HCT116 (cell line): Measurements from ENCODE around the gene SMAD7. TPM values are rescaled to one million over a fixed set of nuclear protein-coding genes. Genes with fewer than 3 reads are reported as not detected.

ENCODE experiments used
- ATAC-seq: fragments of 200-7000 bp; cut with Tn5 transposase; 2 replicates; pipeline ENCODE4 v1.9.1; 2020; ENCODE audit warnings: mild to moderate bottlenecking, moderate library complexity
- BruUV-seq: library from RNA; stranded (reverse); fragments of 400-500 nt; replicated peaks from 2 replicates; lab custom pipeline; 2021; lab: Mats Ljungman, UMichigan
- CTCF ChIA-PET: fragments of 300-600 bp; sonication (Branson Sonifier 250); formaldehyde crosslinking; loops from one replicate; lab custom pipeline; 2021; ENCODE audit warnings: antibody characterized with exemption; lab: Charles Lee
- POLR2A ChIA-PET: fragments of 300-600, 350-600 bp; sonication (Branson Sonifier 250); formaldehyde crosslinking; loops from one replicate; lab custom pipeline; 2021; ENCODE audit warnings: antibody characterized with exemption; lab: Charles Lee
- RAD21 ChIA-PET, 2 experiments: fragments of 300-600 bp; sonication (Branson Sonifier 250); formaldehyde crosslinking; loops; one replicate each; lab custom pipeline; 2023; ENCODE audit warnings: low total read pairs in 2 of 2; ENCODE audit not compliant: uncharacterized antibody in 2 of 2, unreplicated experiment in 2 of 2, low non-redundant PET in 1 of 2; lab: Charles Lee
- DNase-seq: peaks from one replicate; pipeline ENCODE4 v3.0.0-alpha.2; 2010; ENCODE audit warnings: low read depth, low spot score
- H2AFZ ChIP-seq: fragments of 200-600 bp; shearing (Covaris generic), sonication (generic); 2 replicates; pipeline ENCODE4 v1.6.1; 2017; ENCODE audit warnings: low read depth, mixed run types, mixed read lengths, antibody characterized with exemption, low read length; ENCODE audit not compliant: poor library complexity, severe bottlenecking
- H3K27ac ChIP-seq: 2 replicates; pipeline ENCODE4 v1.5.1; 2012; ENCODE audit warnings: low read depth, low read length
- H3K27me3 ChIP-seq: fragments of 200-600 bp; sonication (generic); 2 replicates; pipeline ENCODE4 v1.6.1; 2016; ENCODE audit warnings: mixed run types, low read length, mixed read lengths; ENCODE audit not compliant: insufficient read depth
- H3K36me3 ChIP-seq, 2 experiments: fragments of 200-500 bp in 1 of 2; fragments of 200-600 bp in 1 of 2; sonication (Bioruptor generic) in 1 of 2; sonication (generic) in 1 of 2; 2 replicates each; pipeline versions ENCODE4 v1.5.1 to v1.6.1; 2014 to 2016; ENCODE audit warnings: low read length in 2 of 2, inconsistent platforms in 1 of 2, mixed read lengths in 1 of 2, mixed run types in 1 of 2; ENCODE audit not compliant: insufficient read depth in 2 of 2, control insufficient read depth in 1 of 2
- H3K4me1 ChIP-seq, 2 experiments: fragments of 200-600 bp in 1 of 2; sonication (generic) in 1 of 2; 2 replicates each; pipeline versions ENCODE4 v1.5.1 to v1.6.1; 2012 to 2017; ENCODE audit warnings: low read length in 2 of 2, inconsistent platforms in 1 of 2, mild to moderate bottlenecking in 1 of 2, mixed read lengths in 1 of 2, mixed run types in 1 of 2, moderate library complexity in 1 of 2; ENCODE audit not compliant: insufficient read depth in 2 of 2, control insufficient read depth in 1 of 2
- H3K4me2 ChIP-seq: fragments of 200-600 bp; sonication (generic); 2 replicates; pipeline ENCODE4 v1.6.1; 2017; ENCODE audit warnings: mixed run types, low read length, mixed read lengths
- H3K4me3 ChIP-seq, 2 experiments: fragments of 200-600 bp in 1 of 2; sonication (generic) in 1 of 2; replicated peaks in 1 of 2; 2 replicates each; pipeline ENCODE4 v1.5.1; 2011 to 2016; ENCODE audit warnings: low read length in 2 of 2, control low read depth in 1 of 2, low read depth in 1 of 2, mild to moderate bottlenecking in 1 of 2, mixed read lengths in 1 of 2, mixed run types in 1 of 2
- H3K79me2 ChIP-seq: fragments of 200-600 bp; sonication (generic); 2 replicates; pipeline ENCODE4 v1.6.1; 2017; ENCODE audit warnings: mild to moderate bottlenecking, mixed run types, low read length, moderate library complexity, mixed read lengths; ENCODE audit not compliant: insufficient read depth
- H3K9ac ChIP-seq: fragments of 200-600 bp; sonication (generic); 2 replicates; pipeline ENCODE4 v1.6.1; 2016; ENCODE audit warnings: low read length, mixed read lengths
- H3K9me2 ChIP-seq: fragments of 200-600 bp; sonication (generic), shearing (Covaris generic); 2 replicates; pipeline ENCODE4 v1.6.1; 2017; ENCODE audit warnings: mixed run types, mild to moderate bottlenecking, moderate library complexity; ENCODE audit not compliant: insufficient read depth
- H3K9me3 ChIP-seq, 2 experiments: fragments of 200-500 bp in 1 of 2; fragments of 200-600 bp in 1 of 2; sonication (Bioruptor generic) in 1 of 2; sonication (generic) in 1 of 2; 2 replicates each; pipeline ENCODE4 v1.6.1; 2014 to 2017; ENCODE audit warnings: low read length in 2 of 2, mixed read lengths in 2 of 2, inconsistent platforms in 1 of 2, low read depth in 1 of 2, mild to moderate bottlenecking in 1 of 2, mixed run types in 1 of 2, moderate library complexity in 1 of 2; ENCODE audit not compliant: control insufficient read depth in 1 of 2, insufficient read depth in 1 of 2
- H4K20me1 ChIP-seq: fragments of 200-600 bp; sonication (generic), shearing (Covaris generic); 2 replicates; pipeline ENCODE4 v1.6.1; 2017; ENCODE audit warnings: mixed run types, mild to moderate bottlenecking, moderate library complexity; ENCODE audit not compliant: insufficient read depth
- ATF3 ChIP-seq: IDR thresholded peaks from 2 replicates; pipeline ENCODE4 v1.6.1; 2012
- CEBPB ChIP-seq: IDR thresholded peaks from 2 replicates; pipeline ENCODE4 v1.6.1; 2012; ENCODE audit warnings: low read depth
- CTCF ChIP-seq, 3 experiments: fragments of 200-600 bp in 1 of 3; sonication (generic) in 1 of 3; IDR thresholded peaks in 2 of 3; conservative IDR thresholded peaks in 1 of 3; 2 replicates each; pipeline ENCODE4 v1.5.1; 2012 to 2017; ENCODE audit warnings: low read depth in 2 of 3, low read length in 2 of 3, antibody characterized with exemption in 1 of 3, borderline replicate concordance in 1 of 3, control low read depth in 1 of 3, mild to moderate bottlenecking in 1 of 3, mixed read lengths in 1 of 3, mixed run types in 1 of 3, moderate library complexity in 1 of 3; ENCODE audit not compliant: insufficient read depth in 1 of 3
- EGR1 ChIP-seq: IDR thresholded peaks from 2 replicates; pipeline ENCODE4 v1.6.1; 2012; ENCODE audit warnings: low read depth
- ELF1 ChIP-seq: IDR thresholded peaks from 2 replicates; pipeline ENCODE4 v1.6.1; 2012; ENCODE audit warnings: low read depth, borderline replicate concordance
- EZH2 ChIP-seq: fragments of 200-600 bp; sonication (generic); IDR thresholded peaks from 2 replicates; pipeline ENCODE4 v1.6.1; 2017; ENCODE audit warnings: antibody characterized with exemption, mixed run types
- FOSL1 ChIP-seq: IDR thresholded peaks from 2 replicates; pipeline ENCODE4 v1.6.1; 2012; ENCODE audit warnings: low read depth
- JUND ChIP-seq: IDR thresholded peaks from 2 replicates; pipeline ENCODE4 v1.6.1; 2012
- MAX ChIP-seq: IDR thresholded peaks from 2 replicates; pipeline ENCODE4 v1.6.1; 2012
- POLR2A ChIP-seq: IDR thresholded peaks from 2 replicates; pipeline ENCODE4 v1.7.0; 2011; ENCODE audit warnings: borderline replicate concordance; ENCODE audit not compliant: insufficient read depth, insufficient read length; ENCODE audit errors: extremely low read depth
- REST ChIP-seq: IDR thresholded peaks from 2 replicates; pipeline ENCODE4 v1.6.1; 2012; ENCODE audit warnings: low read depth
- SIN3A ChIP-seq: IDR thresholded peaks from 2 replicates; pipeline ENCODE4 v1.6.1; 2012; ENCODE audit warnings: low read depth
- SP1 ChIP-seq: IDR thresholded peaks from 2 replicates; pipeline ENCODE4 v1.6.1; 2012; ENCODE audit warnings: low read depth
- SRF ChIP-seq: IDR thresholded peaks from 2 replicates; pipeline ENCODE4 v1.6.1; 2012; ENCODE audit warnings: low read depth
- TCF7L2 ChIP-seq: IDR thresholded peaks from 2 replicates; pipeline ENCODE4 v1.7.0; 2011; ENCODE audit warnings: borderline replicate concordance, inconsistent platforms; ENCODE audit not compliant: insufficient read depth, insufficient read length; ENCODE audit errors: extremely low read depth
- YY1 ChIP-seq: IDR thresholded peaks from 2 replicates; pipeline ENCODE4 v1.6.1; 2011; ENCODE audit warnings: low read length, low read depth, moderate library complexity, mild to moderate bottlenecking; ENCODE audit not compliant: insufficient replicate concordance; ENCODE audit errors: extremely low read depth
- ZBTB33 ChIP-seq: IDR thresholded peaks from 2 replicates; pipeline ENCODE4 v1.6.1; 2011; ENCODE audit warnings: mild to moderate bottlenecking, low read length, moderate library complexity; ENCODE audit not compliant: insufficient replicate concordance; ENCODE audit errors: extremely low read depth
- ZFX ChIP-seq: fragments of 450-650 bp; IDR thresholded peaks from 2 replicates; pipeline ENCODE4 v1.6.1; 2017
- intact Hi-C: fragments of 100-400 bp; cut with micrococcal nuclease; formaldehyde crosslinking; loops from 2 replicates; pipeline ENCODE4 v1.10.0; 2022
- total RNA-seq: library from RNA; stranded (reverse); gene quantifications from one replicate; pipeline ENCODE4 v1.2.1, GENCODE V29; 2021; ENCODE audit not compliant: unreplicated experiment

Gene SMAD7
- total RNA-seq, 1 experiment from 2014 or later, result 7.2 TPM

- H3K27me3 ChIP-seq, result no peaks in the 10 kb centered on the region
- RAD21 ChIA-PET, result no interaction called here
- no peaks in the 10 kb centered on the region for H4K20me1 ChIP-seq
- H3K4me3 ChIP-seq, result no peak overlapping the region
- peaks cover 12 to 27% of the 10 kb centered on the region in 2 experiments; a peak in 3 of 4 replicates for H3K4me1 ChIP-seq
- H3K36me3 ChIP-seq, result no peaks in the 10 kb centered on the region
- POLR2A ChIA-PET, result no interaction called here
- H3K9me2 ChIP-seq, result no peaks in the 10 kb centered on the region
- no peak overlapping the region for H2AFZ ChIP-seq
- DNase-seq, result no peak
- CTCF ChIA-PET, result no interaction called here
- TF ChIP-seq CTCF (IDR thresholded peaks at IDR 0.05 in 2 of 3, conservative IDR thresholded peaks at IDR 0.05 in 1 of 3; ENCODE audit: borderline replicate concordance in 1 of 3, insufficient read depth in 1 of 3, low read depth in 2 of 3, low read length in 2 of 3) (no peak), ZFX (no peak), POLR2A (no peak), TCF7L2 (no peak), YY1 (no peak), FOSL1 (no peak), REST (no peak), EGR1 (no peak), CEBPB (no peak), SRF (no peak), ELF1 (no peak), SIN3A (no peak), ATF3 (no peak), EZH2 (no peak), MAX (no peak), JUND (no peak), SP1 (no peak), ZBTB33 (no peak)
- TF ChIP-seq, all 23 proteins: peak for 0
- Histone ChIP-seq H3K9me3 (no peaks in the 10 kb centered on the region), H3K27ac (no peak overlapping the region), H3K9ac (no peak overlapping the region), H3K4me2 (no peak overlapping the region), H3K79me2 (no peaks in the 10 kb centered on the region)
- no peak for ATAC-seq
- BruUV-seq, result no TSS peak
- intact Hi-C loops, result no loop called here
These were observed 33.1 kb upstream of the SMAD7 start for GRCh38 chr18:48983793-48984437.
